NCI-H446 treated with DMSO at 0.1 percent for 48 hours (cell line): ENCODE measurements around the gene THUMPD3.

Experiments used
- DNase-seq: peaks from one replicate; lab custom pipeline; 2025; lab: John Stamatoyannopoulos, UW

THUMPD3 gene, protein sequence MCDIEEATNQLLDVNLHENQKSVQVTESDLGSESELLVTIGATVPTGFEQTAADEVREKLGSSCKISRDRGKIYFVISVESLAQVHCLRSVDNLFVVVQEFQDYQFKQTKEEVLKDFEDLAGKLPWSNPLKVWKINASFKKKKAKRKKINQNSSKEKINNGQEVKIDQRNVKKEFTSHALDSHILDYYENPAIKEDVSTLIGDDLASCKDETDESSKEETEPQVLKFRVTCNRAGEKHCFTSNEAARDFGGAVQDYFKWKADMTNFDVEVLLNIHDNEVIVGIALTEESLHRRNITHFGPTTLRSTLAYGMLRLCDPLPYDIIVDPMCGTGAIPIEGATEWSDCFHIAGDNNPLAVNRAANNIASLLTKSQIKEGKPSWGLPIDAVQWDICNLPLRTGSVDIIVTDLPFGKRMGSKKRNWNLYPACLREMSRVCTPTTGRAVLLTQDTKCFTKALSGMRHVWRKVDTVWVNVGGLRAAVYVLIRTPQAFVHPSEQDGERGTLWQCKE

DNA sequence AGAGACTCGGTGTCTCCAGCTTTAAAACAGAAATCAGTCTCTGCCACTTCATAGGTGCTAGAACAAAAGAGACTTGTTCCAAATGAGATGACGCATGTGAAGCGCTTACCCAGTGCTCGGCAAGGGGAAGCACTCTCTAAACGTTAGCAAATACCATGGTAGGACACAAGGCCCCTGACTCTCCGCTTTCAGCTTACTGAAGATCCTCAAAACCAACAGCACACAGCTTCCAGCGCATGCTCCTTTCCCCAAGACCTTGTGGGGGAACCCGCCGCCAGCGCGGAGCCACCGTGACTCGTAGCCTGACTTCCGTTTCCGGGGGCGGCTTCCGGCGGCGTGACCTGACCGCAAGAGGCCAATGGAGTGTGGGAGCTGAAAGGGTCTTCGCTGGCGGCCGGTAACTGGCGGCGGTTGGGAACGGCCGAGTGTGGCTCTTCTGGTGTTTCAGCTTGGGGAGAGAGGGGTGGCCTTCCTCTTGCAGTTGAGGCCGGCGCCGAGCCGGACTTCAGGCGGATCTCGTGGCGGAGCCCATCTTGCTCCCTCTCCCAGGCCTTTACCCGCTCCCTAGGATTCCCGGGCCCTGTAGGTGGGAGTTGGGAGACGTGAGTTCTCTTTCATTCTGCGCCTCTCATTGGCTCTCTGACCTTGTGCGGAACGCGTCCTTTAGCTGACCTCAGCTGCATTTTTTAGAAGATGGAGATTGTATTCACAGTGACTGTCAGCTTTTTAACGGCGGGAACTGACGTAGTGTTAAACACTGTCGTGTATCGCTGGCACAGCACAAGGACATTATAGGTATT lies at the start of gene THUMPD3:
THUMPD3 (plus strand) TSS at position 324 of the 800 bp plus-strand sequence. CDS start 2,015 bp downstream, outside the sequence.
- DNase-seq, result peak; percentile 68

DNA sequence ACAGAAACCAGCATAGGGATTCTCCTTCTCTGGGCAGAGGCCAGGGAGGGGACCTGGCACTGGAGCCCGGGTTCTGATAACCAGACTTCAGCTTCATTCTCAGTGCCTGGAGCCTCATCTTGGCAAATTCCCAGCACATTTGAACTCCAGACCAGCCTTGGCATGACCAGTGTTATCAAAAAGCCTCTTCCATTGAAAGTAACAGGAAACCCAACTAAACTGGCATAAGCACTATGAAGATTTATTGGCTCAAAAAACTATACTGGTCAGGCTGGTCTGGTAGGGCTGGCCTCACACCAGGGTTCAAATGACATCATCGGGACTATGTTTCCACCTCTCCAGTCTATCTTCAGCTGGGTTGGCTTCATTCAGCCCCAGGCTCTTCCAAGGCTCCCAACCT lies 48.1 kb upstream of the THUMPD3 start:
- DNase-seq, result no peak

DNA sequence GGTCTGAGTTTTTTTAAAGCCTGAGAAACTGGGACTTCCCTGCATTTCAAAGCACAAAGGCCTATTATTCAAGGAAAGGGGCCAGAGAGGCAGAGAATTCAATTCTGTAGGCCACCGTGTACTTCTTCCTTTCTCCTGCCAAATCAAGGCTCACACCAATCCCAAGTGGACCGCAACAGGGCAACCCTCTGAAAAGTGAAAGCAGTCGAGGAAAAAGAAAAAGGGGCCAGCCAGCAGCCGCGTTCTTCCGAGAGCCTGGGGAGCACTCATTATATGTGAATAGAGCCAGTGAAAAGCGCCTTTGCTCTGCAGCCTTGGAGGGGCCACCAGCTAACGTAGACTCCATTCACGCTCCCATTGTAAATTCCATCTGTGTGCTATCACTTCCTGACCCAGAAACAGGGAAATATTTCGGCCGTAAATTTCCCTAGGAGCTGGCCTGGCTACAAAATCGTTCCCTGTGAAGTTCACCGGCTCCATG lies 45.9 kb upstream of the THUMPD3 start:
- DNase-seq, result no peak

DNA sequence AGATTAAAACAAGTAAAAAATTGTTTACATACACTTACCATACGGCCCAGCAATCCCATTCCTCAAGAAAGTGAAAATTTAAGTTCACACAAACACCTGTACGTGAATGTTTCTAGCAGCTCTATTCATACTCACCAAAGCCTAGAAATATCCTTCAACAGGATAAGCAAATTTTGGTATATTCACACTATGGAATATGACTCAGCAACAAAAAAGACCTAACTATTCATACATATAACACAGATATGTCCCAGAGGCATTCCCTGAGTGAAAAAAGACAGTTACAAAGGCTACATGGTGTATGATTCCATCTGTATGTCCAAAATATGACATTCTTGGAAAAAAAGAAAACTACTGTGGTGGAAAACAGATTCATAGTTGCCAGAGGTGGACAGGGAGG lies 40.1 kb upstream of the THUMPD3 start:
- DNase-seq, result no peak

DNA sequence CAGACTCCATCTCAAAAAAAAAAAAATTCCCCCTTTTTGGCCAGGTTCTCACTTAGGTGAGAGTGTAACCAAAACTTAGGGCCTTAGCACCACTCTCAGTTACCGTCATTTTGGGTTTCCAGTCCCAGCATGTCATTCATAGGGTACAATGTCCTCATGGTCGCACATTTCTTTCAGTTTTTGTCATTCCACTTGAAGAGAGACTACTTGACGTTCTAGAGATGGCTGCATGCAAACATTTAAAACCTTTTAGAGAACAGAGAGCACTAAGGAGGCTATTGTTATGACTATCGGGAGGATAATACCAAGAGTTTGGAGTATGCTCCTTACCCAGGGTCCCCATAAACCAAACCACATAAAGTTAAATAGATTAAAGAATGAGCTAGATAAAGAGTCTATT lies 37.9 kb upstream of the THUMPD3 start:
- no peak for DNase-seq

DNA sequence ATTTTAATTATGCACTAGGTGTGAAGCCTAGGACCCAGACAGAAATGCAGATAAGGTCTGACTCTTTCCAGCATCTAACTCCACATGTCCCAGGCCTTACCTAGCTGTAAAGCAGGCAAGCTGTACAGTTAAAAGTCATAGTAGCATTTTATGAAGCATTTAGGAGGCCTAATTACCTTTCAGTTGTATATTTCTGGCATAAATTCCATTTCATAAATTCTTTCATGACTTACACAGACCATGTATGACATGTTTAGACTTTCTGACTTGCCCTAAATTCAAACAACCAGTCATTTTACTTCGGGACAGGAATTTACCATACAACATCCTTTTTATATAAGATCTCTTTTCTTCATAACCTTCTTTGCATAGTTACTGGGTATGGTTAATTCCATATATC lies 35.3 kb upstream of the THUMPD3 start:
- DNase-seq, result no peak

DNA sequence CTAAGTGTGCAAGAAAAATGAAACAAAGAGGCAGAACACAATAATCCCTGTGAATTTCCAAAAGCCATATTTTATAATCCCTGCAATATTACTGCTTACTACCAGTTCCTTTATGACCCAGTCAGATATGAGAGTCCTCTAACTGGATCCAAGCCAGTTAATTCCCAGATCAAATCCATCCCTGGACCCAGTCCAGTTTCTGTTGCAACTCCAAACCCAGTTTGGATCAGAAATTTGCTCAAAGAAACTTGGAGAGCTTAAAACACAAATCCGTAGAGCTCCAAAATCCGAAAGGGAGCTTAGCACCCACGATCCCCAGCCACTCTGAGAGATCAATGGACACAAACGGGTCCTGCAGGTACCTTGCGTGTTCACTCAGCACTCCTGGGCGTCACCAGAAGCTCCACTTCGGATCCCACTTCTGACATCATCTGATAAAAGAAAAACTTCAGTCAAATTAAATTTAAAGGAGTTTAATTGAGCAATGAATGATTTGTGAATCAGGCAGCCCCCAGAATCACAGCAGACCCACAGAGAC lies 32.6 kb upstream of the THUMPD3 start:
- no peak for DNase-seq

DNA sequence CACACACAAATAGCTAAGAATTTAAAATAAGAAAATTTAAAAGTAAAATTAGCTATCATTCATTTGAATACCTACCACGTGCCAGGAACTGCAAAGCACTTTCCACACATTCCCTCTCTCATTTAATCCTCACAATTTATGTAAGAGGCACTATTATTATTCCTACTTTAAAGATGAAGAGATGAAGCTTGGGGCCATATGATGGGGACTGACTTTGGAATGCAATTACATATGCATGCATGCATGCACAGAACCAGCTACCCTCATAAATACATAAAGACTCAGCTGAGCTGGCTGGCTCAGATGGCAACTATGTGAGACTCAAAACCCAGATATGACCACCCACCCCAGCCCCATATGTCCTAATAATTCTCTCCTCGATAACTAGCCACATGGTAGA lies 31.7 kb upstream of the THUMPD3 start:
- no peak for DNase-seq

DNA sequence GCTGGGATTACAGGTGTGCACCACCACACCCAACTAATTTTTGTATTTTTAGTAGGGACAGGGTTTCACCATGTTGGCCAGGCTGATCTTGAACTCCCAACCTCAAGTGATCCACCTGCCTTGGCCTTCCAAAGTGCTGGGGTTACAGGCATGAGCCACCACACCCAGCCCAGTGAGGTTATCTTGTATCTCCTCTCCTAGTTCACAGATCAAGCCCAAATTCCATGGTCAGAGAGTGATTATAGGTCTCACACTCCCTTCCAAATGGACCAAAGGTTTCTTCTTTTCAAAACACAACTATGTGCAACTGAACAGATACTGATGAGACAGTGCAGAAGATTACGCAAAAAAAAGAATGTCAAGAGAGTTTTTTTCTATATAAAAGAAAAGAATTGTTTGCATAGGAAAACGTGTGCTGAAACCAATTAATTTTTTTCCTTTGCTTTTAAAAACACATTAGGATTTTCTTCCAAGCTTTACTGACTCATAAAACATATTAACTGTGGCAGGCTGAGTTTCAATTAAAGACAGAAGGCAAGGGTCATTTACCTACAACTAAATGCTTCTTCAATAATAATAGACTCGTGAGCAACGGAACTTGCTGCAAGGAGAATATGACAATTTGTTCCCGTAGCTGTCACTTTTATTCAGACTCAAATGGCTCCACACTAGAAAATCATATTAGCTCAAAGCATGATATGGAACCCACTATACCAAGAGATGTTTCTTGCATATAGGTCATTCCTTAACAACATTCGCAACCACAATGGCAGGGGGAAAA lies 30.4 kb upstream of the THUMPD3 start:
- DNase-seq, result no peak

DNA sequence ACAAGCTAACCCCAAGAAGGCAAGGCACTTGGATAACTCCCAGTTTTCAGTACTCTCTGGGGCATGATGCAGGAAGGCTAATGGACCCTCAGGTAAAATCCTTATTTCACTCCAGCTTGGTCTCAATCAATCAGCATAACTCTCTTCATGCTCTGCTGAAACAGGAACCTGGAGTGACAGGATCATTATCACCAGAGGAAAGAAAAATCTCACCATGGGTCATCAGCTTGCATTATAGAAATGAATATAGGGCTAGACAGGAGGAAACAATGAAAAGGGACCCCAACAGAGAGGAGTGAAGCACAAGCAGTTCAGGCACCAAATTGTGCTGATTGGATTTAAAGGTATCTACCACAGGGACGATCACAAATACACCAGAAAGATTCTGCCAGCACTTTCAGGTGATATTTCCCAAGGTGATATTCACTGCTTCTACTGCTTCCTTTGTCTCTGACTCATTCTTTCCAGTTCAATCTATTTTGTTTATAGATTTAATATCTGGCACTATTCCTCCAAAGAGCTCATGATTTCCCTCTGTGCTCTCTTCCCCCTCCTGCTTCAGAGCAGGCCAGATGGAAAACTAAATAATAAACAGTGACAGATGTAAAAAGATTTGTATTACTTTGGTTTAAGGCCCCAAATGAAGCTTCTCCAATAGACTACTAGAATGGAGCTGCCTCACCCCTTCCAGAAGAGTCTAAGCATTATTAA lies 22.9 kb upstream of the THUMPD3 start:
- DNase-seq, result no peak

DNA sequence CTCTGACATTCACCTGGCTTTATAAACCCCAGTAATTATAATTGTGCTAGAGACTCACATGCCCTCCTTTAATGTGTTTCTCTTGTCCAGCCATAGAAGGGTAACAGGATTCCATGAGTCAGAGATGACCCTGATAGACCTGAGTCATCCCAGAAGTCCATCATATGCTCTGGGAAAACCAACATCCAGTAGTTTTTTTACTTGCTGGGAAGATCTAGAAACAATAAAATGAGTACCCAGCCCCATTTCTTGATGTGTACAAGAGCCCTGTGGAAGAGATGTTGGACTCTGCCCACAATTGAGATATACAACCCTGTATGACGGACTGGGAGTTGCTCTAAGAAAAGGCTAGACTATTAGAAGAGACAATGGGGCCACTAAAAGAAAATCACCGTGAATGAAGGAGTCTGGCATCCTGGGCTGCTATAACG lies 22.4 kb upstream of the THUMPD3 start:
- no peak for DNase-seq

DNA sequence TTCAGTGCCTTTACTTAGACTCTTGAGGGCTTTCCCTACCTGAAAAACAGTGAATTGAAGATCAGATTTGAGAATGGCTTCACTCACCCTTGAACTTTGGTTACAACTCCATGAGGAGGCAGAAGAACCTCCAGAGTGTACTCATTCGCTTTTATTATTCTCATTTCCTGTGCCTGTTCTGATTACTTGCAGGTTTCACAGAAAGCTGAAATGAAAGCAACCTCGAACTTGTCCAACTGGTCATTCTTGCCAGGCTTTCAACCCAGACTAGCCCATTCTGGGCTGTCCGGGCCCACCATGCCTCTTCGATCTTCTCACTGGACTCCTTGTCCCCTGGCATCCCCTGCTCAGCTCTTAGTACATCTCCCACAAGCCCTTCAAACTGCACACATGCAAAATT lies 20.2 kb upstream of the THUMPD3 start:
- DNase-seq, result no peak

DNA sequence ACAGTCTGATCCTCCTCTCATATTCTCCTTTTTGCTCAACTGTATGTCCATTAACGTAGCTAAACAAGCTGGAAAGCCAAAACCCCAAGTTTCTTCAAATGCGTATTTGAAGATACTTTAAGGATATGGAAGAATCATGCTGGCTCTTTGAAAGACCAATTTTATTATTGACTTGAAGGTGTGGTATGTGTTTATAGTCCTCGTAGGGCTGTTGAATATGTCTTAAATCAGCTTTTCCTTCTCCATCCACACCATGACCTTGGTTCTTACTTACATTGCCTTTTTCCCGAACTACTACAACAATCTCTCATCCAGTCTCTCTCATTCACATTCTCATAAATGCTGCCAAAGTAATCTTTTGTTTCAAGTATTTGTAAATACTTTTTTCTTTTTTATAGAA lies 19.7 kb upstream of the THUMPD3 start:
- DNase-seq, result no peak

DNA sequence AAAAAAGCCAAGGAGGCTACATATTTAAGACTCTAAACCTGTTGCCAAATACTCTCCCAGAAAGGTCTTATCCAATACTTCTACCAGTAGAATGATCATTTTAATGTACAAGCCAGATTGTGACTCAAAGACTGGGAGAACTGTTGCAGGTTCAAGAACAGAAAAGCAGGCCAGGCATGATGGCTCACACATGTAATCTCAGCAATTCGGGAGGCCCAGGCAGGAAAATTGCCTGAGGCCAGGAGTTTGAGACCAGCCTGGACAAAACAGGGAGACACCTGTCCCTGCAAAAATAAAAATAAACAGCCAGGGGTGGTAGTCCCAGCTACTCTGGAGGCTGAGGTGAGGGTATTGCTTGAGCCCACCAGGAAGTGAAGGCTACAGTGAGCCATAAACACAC lies 17.8 kb upstream of the THUMPD3 start:
- DNase-seq, result no peak

DNA sequence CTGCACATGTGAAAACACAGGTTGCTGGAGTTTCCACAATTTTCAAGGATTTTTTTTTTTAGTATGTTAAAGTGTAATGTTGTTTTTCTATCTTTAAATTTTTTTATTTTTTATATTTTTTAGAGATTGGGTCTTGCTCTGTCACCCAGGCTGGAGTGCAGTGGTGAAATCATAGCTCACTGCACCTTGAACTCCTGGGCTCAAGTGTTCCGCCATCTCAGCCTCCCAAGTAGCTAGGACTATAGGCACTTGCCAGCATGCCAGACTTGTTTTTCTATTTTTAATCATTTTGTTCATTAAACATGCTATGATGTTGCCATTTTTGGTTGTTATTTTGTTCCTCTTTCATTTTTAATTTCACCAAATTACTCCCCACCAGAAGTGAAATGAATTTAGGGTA lies 16.7 kb upstream of the THUMPD3 start:
- no peak for DNase-seq

DNA sequence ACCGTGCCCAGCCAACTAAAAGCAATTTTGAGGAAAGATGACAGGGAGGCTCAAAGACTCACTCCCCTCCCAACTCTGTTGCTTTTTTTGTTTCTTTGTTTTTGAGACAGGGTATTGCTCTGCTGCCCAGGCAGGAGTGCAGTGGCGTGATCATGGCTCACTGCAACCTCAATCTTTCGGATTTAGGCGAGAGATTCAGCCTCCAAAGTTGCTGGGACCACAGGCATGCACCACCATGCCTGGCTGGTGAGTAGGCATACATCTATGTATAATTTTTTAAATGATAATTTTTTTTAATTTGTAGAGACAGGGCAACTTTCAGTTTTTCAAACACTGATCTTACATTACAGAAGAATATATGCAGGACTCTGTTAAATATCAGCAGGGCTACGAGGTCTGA lies 15.8 kb upstream of the THUMPD3 start:
- no peak for DNase-seq

DNA sequence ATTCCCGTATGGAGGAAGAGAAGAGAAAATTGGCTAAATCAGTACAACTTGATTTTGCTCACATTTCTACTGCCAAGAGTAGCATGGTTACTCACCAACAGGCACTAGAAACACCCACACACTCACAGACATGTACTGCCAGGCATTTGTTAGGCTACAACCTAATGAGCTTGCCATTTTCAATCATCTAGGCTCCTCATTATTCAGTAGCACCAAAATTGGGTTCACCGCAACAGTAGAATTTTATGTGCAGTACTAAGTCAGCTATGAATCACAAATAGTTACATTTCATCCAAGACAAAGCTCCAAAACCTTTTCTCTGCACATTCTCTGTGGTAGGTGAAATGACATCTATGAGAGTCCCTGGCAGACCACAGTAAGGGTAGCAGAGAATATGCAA lies 15.0 kb upstream of the THUMPD3 start:
- no peak for DNase-seq

DNA sequence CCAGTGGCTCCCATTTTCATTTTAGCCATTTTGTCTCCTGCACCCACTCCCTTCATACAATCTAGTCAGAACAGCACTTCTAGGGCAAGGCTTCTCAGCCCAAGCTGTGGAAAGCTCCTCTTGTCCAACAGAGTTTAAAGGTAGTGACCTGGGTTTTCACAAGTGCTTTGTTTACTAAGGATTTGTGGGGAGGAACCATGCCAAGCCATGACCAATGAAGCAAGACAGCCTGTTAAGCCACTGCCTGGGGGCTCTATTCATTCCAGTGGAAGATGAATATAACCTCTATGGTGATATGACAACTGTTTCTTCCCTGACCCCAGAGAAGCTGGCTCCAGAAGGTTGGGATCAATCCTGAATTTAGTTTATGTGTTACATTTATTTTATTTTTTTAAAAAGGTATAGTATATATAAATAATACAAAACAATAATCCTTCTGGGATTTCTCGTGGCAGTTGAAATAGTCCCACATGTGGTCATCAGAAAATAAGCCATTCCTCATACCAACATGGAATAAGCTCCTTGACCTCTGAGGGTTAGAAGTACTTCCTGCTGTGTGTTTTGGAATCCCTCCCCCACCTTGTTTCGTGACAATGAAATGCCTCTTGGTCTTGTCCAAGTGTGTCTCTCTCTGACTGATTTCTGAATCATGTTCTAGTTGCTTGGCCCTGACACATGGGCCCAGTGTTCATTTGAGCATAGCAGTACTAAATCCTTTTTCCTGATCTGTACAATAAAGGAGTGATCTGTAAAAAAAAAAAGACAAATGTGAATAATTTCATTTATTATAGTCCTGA lies 13.3 kb upstream of the THUMPD3 start:
- DNase-seq, result no peak

DNA sequence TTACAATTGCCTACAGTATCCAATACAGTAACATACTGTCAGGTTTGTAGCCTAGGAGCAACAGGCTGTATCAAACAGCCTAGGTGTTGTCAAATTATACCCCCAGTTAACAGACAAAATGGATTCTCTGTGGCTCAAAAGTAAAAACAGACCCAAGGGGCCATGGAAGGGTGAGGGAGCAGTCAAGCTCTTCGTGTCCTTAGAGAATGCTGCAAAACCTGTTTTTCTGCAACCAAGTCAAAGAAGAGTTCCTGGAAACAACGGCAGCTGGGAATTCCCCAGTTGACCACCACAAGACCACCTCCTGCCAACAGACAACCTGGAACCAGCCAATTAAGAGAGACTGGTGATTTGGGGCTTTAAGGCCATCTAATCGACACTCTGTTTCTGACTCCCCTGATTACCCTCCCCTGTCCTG lies 11.1 kb upstream of the THUMPD3 start:
- no peak for DNase-seq
